HepG2 (cell line): ENCODE data around the gene ALDOA. TPM values are rescaled to one million over a fixed set of nuclear protein-coding genes. Genes with fewer than 3 reads are reported as not detected.

Source experiments
- AHR ChIP-seq: IDR thresholded peaks from 2 replicates; pipeline ENCODE4 v1.6.1; 2018; ENCODE audit warnings: missing genetic modification reagents, missing compliant biosample characterization
- ASH2L ChIP-seq: fragments of 300-600, 200-600 bp; sonication (generic); IDR thresholded peaks from 2 replicates; pipeline ENCODE4 v1.7.0; 2017; ENCODE audit warnings: low read depth, mild to moderate bottlenecking, moderate library complexity, mixed read lengths, low read length; ENCODE audit not compliant: insufficient read length
- CCAR2 ChIP-seq: fragments of 200-400 bp; formaldehyde crosslinking; optimal IDR thresholded peaks from 2 replicates; pipeline ENCODE3; 2018; ENCODE audit warnings: low read depth, mild to moderate bottlenecking, low read length, moderate library complexity
- DMAP1 ChIP-seq: IDR thresholded peaks from 2 replicates; pipeline ENCODE4 v1.6.1; 2016
- ELF4 ChIP-seq: sonication (generic); formaldehyde crosslinking; IDR thresholded peaks from 2 replicates; pipeline ENCODE4 v1.5.0; 2020; ENCODE audit warnings: missing genetic modification reagents, mild to moderate bottlenecking, moderate library complexity, borderline replicate concordance
- FOXP1 ChIP-seq, 2 experiments: fragments of 450-650 bp in 1 of 2; IDR thresholded peaks; 2 replicates each; pipeline ENCODE4 v1.6.1; 2017 to 2018; ENCODE audit warnings: antibody characterized with exemption in 1 of 2
- GABPB1 ChIP-seq: IDR thresholded peaks from 2 replicates; pipeline ENCODE4 v1.6.1; 2016; ENCODE audit warnings: mild to moderate bottlenecking, missing genetic modification reagents, moderate library complexity, missing compliant biosample characterization
- NCOR1 ChIP-seq: fragments of 200-600 bp; sonication (generic); IDR thresholded peaks from 2 replicates; pipeline ENCODE4 v1.7.0; 2017; ENCODE audit warnings: antibody characterized with exemption, low read length, borderline replicate concordance
- POLR2G ChIP-seq: fragments of 200-400 bp; formaldehyde crosslinking; IDR thresholded peaks from 2 replicates; pipeline ENCODE4 v1.6.1; 2018; ENCODE audit warnings: mild to moderate bottlenecking, low read depth, low read length, moderate library complexity
- RARG ChIP-seq: sonication (generic); formaldehyde crosslinking; IDR thresholded peaks from 2 replicates; pipeline ENCODE4 v1.4.0; 2020; ENCODE audit warnings: low read depth, mild to moderate bottlenecking, missing genetic modification reagents
- TBX3 ChIP-seq: fragments of 450-650 bp; IDR thresholded peaks from 2 replicates; pipeline ENCODE4 v1.6.1; 2017; ENCODE audit warnings: antibody characterized with exemption, mild to moderate bottlenecking, inconsistent platforms, borderline replicate concordance
- TP53 ChIP-seq: sonication (generic); formaldehyde crosslinking; conservative IDR thresholded peaks from 2 replicates; pipeline ENCODE4 v1.4.0; 2020; ENCODE audit warnings: missing genetic modification reagents
- ZNF329 ChIP-seq: sonication (generic); formaldehyde crosslinking; IDR thresholded peaks from 2 replicates; pipeline ENCODE4 v1.9.0; 2021; ENCODE audit warnings: low read depth, mild to moderate bottlenecking, missing genetic modification reagents
- ZNF441 ChIP-seq: sonication (generic); formaldehyde crosslinking; IDR thresholded peaks from 2 replicates; pipeline ENCODE4 v1.7.0; 2021; ENCODE audit warnings: missing genetic modification reagents, borderline replicate concordance
- ZNF556 ChIP-seq: sonication (generic); formaldehyde crosslinking; IDR thresholded peaks from 2 replicates; pipeline ENCODE4 v1.4.0; 2020; ENCODE audit warnings: mild to moderate bottlenecking, missing genetic modification reagents, borderline replicate concordance
- ZNF577 ChIP-seq: sonication (generic); formaldehyde crosslinking; IDR thresholded peaks from 2 replicates; pipeline ENCODE4 v1.4.0; 2020; ENCODE audit warnings: mild to moderate bottlenecking, low read depth, missing genetic modification reagents, borderline replicate concordance
- ZNF782 ChIP-seq: sonication (generic); formaldehyde crosslinking; IDR thresholded peaks from 2 replicates; pipeline ENCODE4 v1.4.0; 2020; ENCODE audit warnings: missing genetic modification reagents, mild to moderate bottlenecking, borderline replicate concordance
- polyA plus RNA-seq, 8 experiments: library from polyadenylated mRNA; depleted of rRNA in 3 of 8; stranded (reverse) in 7 of 8; unstranded in 1 of 8; fragments of >200 nt; fragmentation: Illumina TruSeq in 4 of 8; extraction: Trizol in 4 of 8; gene quantifications; 2 replicates each; pipeline versions ENCODE4 v1.2.1 to v1.2.3, GENCODE V29; 2011 to 2016; ENCODE audit warnings: low read depth in 4 of 8, missing spikeins in 1 of 8, mixed read lengths in 1 of 8; ENCODE audit not compliant: insufficient read depth in 1 of 8
- total RNA-seq, 5 experiments: library from RNA; depleted of rRNA; stranded (reverse); fragments of >200 nt; fragmentation: Illumina TruSeq; extraction: Trizol; gene quantifications; 2 replicates each; pipeline ENCODE4 v1.2.3, GENCODE V29; 2016; ENCODE audit warnings: low read depth in 1 of 5
- TF ChIP-seq, protein P1 (sequence below): sonication (generic); formaldehyde crosslinking; IDR thresholded peaks from 2 replicates; pipeline ENCODE4 v1.5.0; 2020; ENCODE audit warnings: mild to moderate bottlenecking, missing genetic modification reagents, moderate library complexity
- TF ChIP-seq, protein P2 (sequence below): sonication (generic); formaldehyde crosslinking; IDR thresholded peaks from 2 replicates; pipeline ENCODE4 v1.4.0; 2020; ENCODE audit warnings: missing genetic modification reagents
- TF ChIP-seq, protein P3 (sequence below): sonication (generic); formaldehyde crosslinking; IDR thresholded peaks from 2 replicates; pipeline ENCODE4 v1.8.1; 2023; ENCODE audit warnings: missing genetic modification reagents, mild to moderate bottlenecking, borderline replicate concordance
- TF ChIP-seq, protein P4 (sequence below): sonication (generic); formaldehyde crosslinking; IDR thresholded peaks from 2 replicates; pipeline ENCODE4 v1.8.1; 2023; ENCODE audit warnings: mild to moderate bottlenecking, inconsistent platforms, moderate library complexity, missing genetic modification reagents, borderline replicate concordance
- TF ChIP-seq, protein P5 (sequence below), 2 experiments: fragments of 450-650 bp in 1 of 2; sonication (generic) in 1 of 2; formaldehyde crosslinking; IDR thresholded peaks; 2 replicates each; pipeline versions ENCODE4 v1.5.0 to v1.8.0; 2020 to 2022; ENCODE audit warnings: mild to moderate bottlenecking in 1 of 2, missing genetic modification reagents in 1 of 2

The ALDOA gene
- total and polyA plus RNA-seq, 2 of the 13 experiments (the other 11 are each of a cell fraction or from before 2014, with no cell fraction given), result 925 to 1,884 TPM

DNA sequence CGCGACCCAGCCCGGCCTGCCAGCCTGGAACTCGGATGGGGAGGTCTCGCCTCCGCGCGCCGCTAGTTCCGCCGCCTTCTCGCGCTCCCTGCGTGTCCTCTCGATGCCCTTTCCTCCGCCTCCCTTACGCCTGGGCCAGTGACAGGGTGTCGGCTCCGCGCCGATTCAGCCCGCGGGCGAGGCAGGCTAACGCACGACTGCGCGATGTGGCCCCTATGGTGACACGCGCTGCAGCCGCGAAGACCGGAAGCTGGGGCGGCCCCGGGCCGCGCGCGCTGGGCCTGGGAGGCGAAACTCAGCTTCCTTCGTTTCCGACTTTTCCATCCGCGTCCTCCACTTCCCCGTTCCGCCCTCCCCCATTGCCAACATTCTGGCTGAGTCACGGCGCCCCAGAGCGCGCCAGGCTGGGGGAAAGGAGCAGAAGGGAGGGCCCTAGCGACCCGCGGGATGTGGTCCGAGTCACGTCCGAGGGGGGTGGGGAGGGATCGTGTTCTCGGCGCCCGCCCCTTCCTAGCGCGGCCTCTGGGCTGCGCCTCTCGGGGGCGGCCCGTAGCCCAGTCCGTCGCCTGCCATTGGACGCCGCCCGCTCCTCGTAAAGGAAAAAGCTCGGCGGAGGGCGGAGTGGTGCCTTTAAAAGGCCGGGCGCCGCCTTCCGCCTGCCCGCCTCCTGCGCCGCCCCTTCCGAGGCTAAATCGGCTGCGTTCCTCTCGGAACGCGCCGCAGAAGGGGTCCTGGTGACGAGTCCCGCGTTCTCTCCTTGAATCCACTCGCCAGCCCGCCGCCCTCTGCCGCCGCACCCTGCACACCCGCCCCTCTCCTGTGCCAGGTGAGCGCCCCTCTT lies at the start of gene ALDOA (continued):
- TF ChIP-seq NCOR1 (peak; percentile 74; the same call in 1 of the 2 replicates), DMAP1 (CRISPR knock-in tag) (peak; percentile 99), ASH2L (peak; percentile 88), ZNF441 (CRISPR knock-in tag) (peak; percentile 92), ZNF577 (CRISPR knock-in tag) (no peak), CCAR2 (no peak), ZNF556 (peak; percentile 70), ELF4 (CRISPR knock-in tag) (peak; percentile 91), AHR (peak; percentile 98; the same call in 1 of the 2 replicates), GABPB1 (CRISPR knock-in tag) (peak; percentile 94), ZNF782 (CRISPR knock-in tag) (peak; percentile 98), TBX3 (peak; percentile 50; the same call in 1 of the 2 replicates), TP53 (CRISPR knock-in tag) (peak; percentile 38), ZNF329 (CRISPR knock-in tag) (peak; percentile 94), POLR2G (peak; percentile 97), RARG (CRISPR knock-in tag) (no peak; the same call in none of the 2 replicates), FOXP1 (IDR thresholded peaks at IDR 0.05) (no peak), FOXP1 (CRISPR knock-in tag; IDR thresholded peaks at IDR 0.05) (peak; percentile 26; the same call in 1 of the 2 replicates)
- TF ChIP-seq, protein P1, sequence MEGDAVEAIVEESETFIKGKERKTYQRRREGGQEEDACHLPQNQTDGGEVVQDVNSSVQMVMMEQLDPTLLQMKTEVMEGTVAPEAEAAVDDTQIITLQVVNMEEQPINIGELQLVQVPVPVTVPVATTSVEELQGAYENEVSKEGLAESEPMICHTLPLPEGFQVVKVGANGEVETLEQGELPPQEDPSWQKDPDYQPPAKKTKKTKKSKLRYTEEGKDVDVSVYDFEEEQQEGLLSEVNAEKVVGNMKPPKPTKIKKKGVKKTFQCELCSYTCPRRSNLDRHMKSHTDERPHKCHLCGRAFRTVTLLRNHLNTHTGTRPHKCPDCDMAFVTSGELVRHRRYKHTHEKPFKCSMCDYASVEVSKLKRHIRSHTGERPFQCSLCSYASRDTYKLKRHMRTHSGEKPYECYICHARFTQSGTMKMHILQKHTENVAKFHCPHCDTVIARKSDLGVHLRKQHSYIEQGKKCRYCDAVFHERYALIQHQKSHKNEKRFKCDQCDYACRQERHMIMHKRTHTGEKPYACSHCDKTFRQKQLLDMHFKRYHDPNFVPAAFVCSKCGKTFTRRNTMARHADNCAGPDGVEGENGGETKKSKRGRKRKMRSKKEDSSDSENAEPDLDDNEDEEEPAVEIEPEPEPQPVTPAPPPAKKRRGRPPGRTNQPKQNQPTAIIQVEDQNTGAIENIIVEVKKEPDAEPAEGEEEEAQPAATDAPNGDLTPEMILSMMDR, result peak; percentile 19
- TF ChIP-seq, protein P2, sequence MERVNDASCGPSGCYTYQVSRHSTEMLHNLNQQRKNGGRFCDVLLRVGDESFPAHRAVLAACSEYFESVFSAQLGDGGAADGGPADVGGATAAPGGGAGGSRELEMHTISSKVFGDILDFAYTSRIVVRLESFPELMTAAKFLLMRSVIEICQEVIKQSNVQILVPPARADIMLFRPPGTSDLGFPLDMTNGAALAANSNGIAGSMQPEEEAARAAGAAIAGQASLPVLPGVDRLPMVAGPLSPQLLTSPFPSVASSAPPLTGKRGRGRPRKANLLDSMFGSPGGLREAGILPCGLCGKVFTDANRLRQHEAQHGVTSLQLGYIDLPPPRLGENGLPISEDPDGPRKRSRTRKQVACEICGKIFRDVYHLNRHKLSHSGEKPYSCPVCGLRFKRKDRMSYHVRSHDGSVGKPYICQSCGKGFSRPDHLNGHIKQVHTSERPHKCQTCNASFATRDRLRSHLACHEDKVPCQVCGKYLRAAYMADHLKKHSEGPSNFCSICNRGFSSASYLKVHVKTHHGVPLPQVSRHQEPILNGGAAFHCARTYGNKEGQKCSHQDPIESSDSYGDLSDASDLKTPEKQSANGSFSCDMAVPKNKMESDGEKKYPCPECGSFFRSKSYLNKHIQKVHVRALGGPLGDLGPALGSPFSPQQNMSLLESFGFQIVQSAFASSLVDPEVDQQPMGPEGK (CRISPR knock-in tag), result peak; percentile 91
- TF ChIP-seq, protein P3, sequence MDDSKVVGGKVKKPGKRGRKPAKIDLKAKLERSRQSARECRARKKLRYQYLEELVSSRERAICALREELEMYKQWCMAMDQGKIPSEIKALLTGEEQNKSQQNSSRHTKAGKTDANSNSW (CRISPR knock-in tag), result peak; percentile 95
- TF ChIP-seq, protein P4, sequence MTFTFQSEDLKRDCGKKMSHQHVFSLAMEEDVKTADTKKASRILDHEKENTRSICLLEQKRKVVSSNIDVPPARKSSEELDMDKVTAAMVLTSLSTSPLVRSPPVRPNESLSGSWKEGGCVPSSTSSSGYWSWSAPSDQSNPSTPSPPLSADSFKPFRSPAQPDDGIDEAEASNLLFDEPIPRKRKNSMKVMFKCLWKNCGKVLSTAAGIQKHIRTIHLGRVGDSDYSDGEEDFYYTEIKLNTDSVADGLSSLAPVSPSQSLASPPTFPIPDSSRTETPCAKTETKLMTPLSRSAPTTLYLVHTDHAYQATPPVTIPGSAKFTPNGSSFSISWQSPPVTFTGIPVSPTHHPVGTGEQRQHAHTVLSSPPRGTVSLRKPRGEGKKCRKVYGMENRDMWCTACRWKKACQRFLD, result peak; percentile 93; the same call in 1 of the 2 replicates
- TF ChIP-seq, protein P5, sequence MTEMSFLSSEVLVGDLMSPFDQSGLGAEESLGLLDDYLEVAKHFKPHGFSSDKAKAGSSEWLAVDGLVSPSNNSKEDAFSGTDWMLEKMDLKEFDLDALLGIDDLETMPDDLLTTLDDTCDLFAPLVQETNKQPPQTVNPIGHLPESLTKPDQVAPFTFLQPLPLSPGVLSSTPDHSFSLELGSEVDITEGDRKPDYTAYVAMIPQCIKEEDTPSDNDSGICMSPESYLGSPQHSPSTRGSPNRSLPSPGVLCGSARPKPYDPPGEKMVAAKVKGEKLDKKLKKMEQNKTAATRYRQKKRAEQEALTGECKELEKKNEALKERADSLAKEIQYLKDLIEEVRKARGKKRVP (CRISPR knock-in tag; IDR thresholded peaks at IDR 0.05), result peak in 1 of 2 experiments; percentile 73; a peak in 2 of 4 replicates
